A673 (cell line): ENCODE results near the gene HSPA6.
"Not testable (repeated sequence)": the region's sequence is repeated elsewhere in the genome, so short reads cannot be mapped to it uniquely, and the experiment has no call there.

Source experiments
- CTCF ChIP-seq: fragments of 300-800, 200-600 bp; sonication (generic); conservative IDR thresholded peaks from 2 replicates; pipeline ENCODE4 v1.5.1; 2017; ENCODE audit warnings: low read depth, mild to moderate bottlenecking, antibody characterized with exemption, low read length, moderate library complexity, mixed read lengths
- EZH2 ChIP-seq: fragments of 200-600 bp; sonication (generic); IDR thresholded peaks from 2 replicates; pipeline ENCODE4 v1.6.1; 2017; ENCODE audit warnings: borderline replicate concordance, low read depth, mild to moderate bottlenecking, mixed read lengths, antibody characterized with exemption, low read length; ENCODE audit not compliant: poor library complexity, severe bottlenecking

GRCh38 chr1:161523817-161524741 is at the start of gene HSPA6:
- not testable (repeated sequence) for TF ChIP-seq CTCF, EZH2
